ENCODE measurements around the gene GNPTG.

- TF ChIP-seq CTCF (IDR thresholded peaks at IDR 0.05) (no peak), ZFX (IDR thresholded peaks at IDR 0.05; ENCODE audit: borderline replicate concordance) (no peak)
These were observed 4.5 kb downstream of the GNPTG start for GRCh38 chr16:1356061-1356900.
